Measurements from ENCODE around the gene OSBPL3. TPM values are rescaled to one million over a fixed set of nuclear protein-coding genes. Genes with fewer than 3 reads are reported as not detected.
A peak's percentile ranks its signal among the peaks of the same experiment; 100 is the strongest.

OSBPL3 gene
- polyA plus RNA-seq, 1 of the 3 experiments (the other 2 are of a cell fraction), result 23.2 TPM

GRCh38 chr7:24755541-24756407, 224.2 kb downstream of the OSBPL3 start:
- CTCF ChIA-PET, result interaction anchor here (1.2 to 1.6 kb wide), 5 partner anchors 12 to 176 kb away, joined by 3 to 6 read pairs (median 4); no protein-coding TSS in a partner anchor
- Histone ChIP-seq H3K4me1 (ENCODE audit: control insufficient read depth in 1 of 2, insufficient read depth in 2 of 2, low read depth in 1 of 2, low read length in 1 of 2) (peaks cover 21 to 32% of the 10 kb centered on the region in 2 experiments; a peak in 3 of 4 replicates), H3F3A (replicated peaks; ENCODE audit: insufficient read depth) (peaks cover 16% of the 10 kb centered on the region), H4K20me1 (ENCODE audit: insufficient read depth) (no peaks in the 10 kb centered on the region), H3K9me2 (no peaks in the 10 kb centered on the region), H3K4me3 (ENCODE audit: low read depth in 2 of 2, low read length in 1 of 2) (peak overlapping the region; percentile 74 to 76), H2AFZ (ENCODE audit: low read depth) (0 out of 2 replicates have a peak overlapping the region, but pooled peaks have one; percentile 8), H3K36me3 (replicated peaks in 1 of 2; ENCODE audit: control insufficient read depth in 1 of 2, insufficient read depth in 2 of 2, low read length in 1 of 2) (no peaks in the 10 kb centered on the region), H3K79me2 (ENCODE audit: insufficient read depth) (peaks cover 56% of the 10 kb centered on the region; the same call in 1 of the 2 replicates), H3K27me3 (ENCODE audit: insufficient read depth) (no peaks in the 10 kb centered on the region), H3K27ac (ENCODE audit: low read depth in 2 of 2, low read length in 1 of 2) (peak overlapping the region in 1 of 2 experiments; percentile 83; a peak in 2 of 4 replicates), H3K4me2 (peak overlapping the region; percentile 89), H3K9me3 (no peaks in the 10 kb centered on the region), H3K9ac (peak overlapping the region; percentile 87)
- 79% methylated on average over 12 of the region's 12 CpGs for WGBS (ENCODE audit: low lambda C conversion rate)
- no peak for DNase-seq
- POLR2A ChIA-PET, result interaction anchor here (1.0 to 1.4 kb wide), 3 partner anchors 22 to 370 kb away, joined by 3 to 4 read pairs (median 3); partner anchors contain the start of gene CYCS
- TF ChIP-seq ZBTB33 (IDR thresholded peaks at IDR 0.05; ENCODE audit: borderline replicate concordance, low read depth), result no peak
- peak; percentile 10; the same call in 1 of the 2 replicates for TF ChIP-seq PBX3 (IDR thresholded peaks at IDR 0.05)
- TF ChIP-seq POLR2AphosphoS5 (IDR thresholded peaks at IDR 0.05; ENCODE audit: low read depth, low read length), result peak; percentile 32; the same call in 1 of the 2 replicates
- peak; percentile 59; the same call in 1 of the 2 replicates for TF ChIP-seq MAX (IDR thresholded peaks at IDR 0.05; ENCODE audit: low read depth)
- TF ChIP-seq FOSL2 (IDR thresholded peaks at IDR 0.05; ENCODE audit: borderline replicate concordance, low read depth), result peak; percentile 85; the same call in 1 of the 2 replicates
- no peak for TF ChIP-seq SMC3 (IDR thresholded peaks at IDR 0.05; ENCODE audit: low read depth, low read length)
- peak; percentile 32; the same call in 1 of the 2 replicates for TF ChIP-seq NFIC (IDR thresholded peaks at IDR 0.05; ENCODE audit: borderline replicate concordance)
- TF ChIP-seq TCF12 (IDR thresholded peaks at IDR 0.05), result peak; percentile 52; the same call in 1 of the 2 replicates
- TF ChIP-seq JUND (IDR thresholded peaks at IDR 0.05), result peak; percentile 84
- peak; percentile 60; the same call in 1 of the 2 replicates for TF ChIP-seq YY1 (IDR thresholded peaks at IDR 0.05; ENCODE audit: low read depth)
- TF ChIP-seq ELF1 (IDR thresholded peaks at IDR 0.05), result no peak

GRCh38 chr7:24754906-24755506, 225.0 kb downstream of the OSBPL3 start:
- Histone ChIP-seq H3K27me3 (ENCODE audit: insufficient read depth) (no peaks in the 10 kb centered on the region), H3K4me2 (peak overlapping the region; percentile 89), H3K4me3 (ENCODE audit: low read depth in 2 of 2, low read length in 1 of 2) (no peak overlapping the region), H3F3A (replicated peaks; ENCODE audit: insufficient read depth) (peaks cover 18% of the 10 kb centered on the region), H3K27ac (ENCODE audit: low read depth in 2 of 2, low read length in 1 of 2) (peak overlapping the region in 1 of 2 experiments; percentile 83; a peak in 2 of 4 replicates), H4K20me1 (ENCODE audit: insufficient read depth) (no peaks in the 10 kb centered on the region), H3K36me3 (replicated peaks in 1 of 2; ENCODE audit: control insufficient read depth in 1 of 2, insufficient read depth in 2 of 2, low read length in 1 of 2) (no peaks in the 10 kb centered on the region), H3K79me2 (ENCODE audit: insufficient read depth) (peaks cover 63% of the 10 kb centered on the region; the same call in 1 of the 2 replicates), H3K9me2 (no peaks in the 10 kb centered on the region), H2AFZ (ENCODE audit: low read depth) (no peak overlapping the region), H3K9me3 (no peaks in the 10 kb centered on the region), H3K9ac (peak overlapping the region; percentile 87), H3K4me1 (ENCODE audit: control insufficient read depth in 1 of 2, insufficient read depth in 2 of 2, low read depth in 1 of 2, low read length in 1 of 2) (peaks cover 21 to 35% of the 10 kb centered on the region in 2 experiments; a peak in 3 of 4 replicates)
- ChIA-PET POLR2A (no interaction called here), CTCF (interaction anchor here (1.5 to 1.6 kb wide), 2 partner anchors 18 to 58 kb away, joined by 3 to 6 read pairs; no protein-coding TSS in a partner anchor)
- WGBS (ENCODE audit: low lambda C conversion rate), result 92% methylated on average over 3 of the region's 3 CpGs
- TF ChIP-seq TCF12 (IDR thresholded peaks at IDR 0.05), result no peak
- peak; percentile 24; the same call in 1 of the 2 replicates for TF ChIP-seq PBX3 (IDR thresholded peaks at IDR 0.05)
- DNase-seq, result no peak

Data from SK-N-SH (cell line).